Caco-2 (cell line): ENCODE results near the gene UBE2J1. TPM values are rescaled to one million over a fixed set of nuclear protein-coding genes. Genes with fewer than 3 reads are reported as not detected.

Experiments
- BruUV-seq: library from RNA; stranded (reverse); fragments of 400-500 nt; replicated peaks from 2 replicates; lab custom pipeline; 2021; lab: Mats Ljungman, UMichigan
- CTCF ChIA-PET: fragments of 300-600 bp; sonication (Branson Sonifier 250); formaldehyde crosslinking; loops from one replicate; lab custom pipeline; 2022; ENCODE audit warnings: antibody characterized with exemption; lab: Charles Lee
- POLR2A ChIA-PET: fragments of 300-600 bp; sonication (Branson Sonifier 250); formaldehyde crosslinking; loops from one replicate; lab custom pipeline; 2022; ENCODE audit warnings: antibody characterized with exemption; lab: Charles Lee
- DNase-seq, 2 experiments: peaks; one replicate each; pipeline versions ENCODE4 v3.0.0 to v3.0.0-alpha.2; 2020 to 2022
- H3K27me3 ChIP-seq: replicated peaks from 2 replicates; pipeline ENCODE4 v1.6.0; 2011; ENCODE audit warnings: low read length; ENCODE audit not compliant: control insufficient read depth, insufficient read depth
- H3K36me3 ChIP-seq: 2 replicates; pipeline ENCODE4 v1.5.1; 2011; ENCODE audit warnings: low read length; ENCODE audit not compliant: control insufficient read depth, insufficient read depth
- H3K4me1 ChIP-seq: fragments of 250-450 bp; sonication (Bioruptor Pico); 2 replicates; pipeline ENCODE4 v1.5.1; 2020; ENCODE audit warnings: mild to moderate bottlenecking
- H3K4me3 ChIP-seq: 2 replicates; pipeline ENCODE4 v1.5.1; 2011; ENCODE audit warnings: low read depth, mild to moderate bottlenecking, control low read depth, low read length
- H3K9me3 ChIP-seq: fragments of 250-450 bp; sonication (Bioruptor Pico); 2 replicates; pipeline ENCODE4 v1.5.1; 2020; ENCODE audit warnings: mild to moderate bottlenecking, moderate library complexity
- H3K27ac Mint-ChIP-seq: one replicate; pipeline ENCODE4 v1.8.0; 2022; ENCODE audit warnings: mixed read lengths; ENCODE audit not compliant: unreplicated experiment
- H3K27me3 Mint-ChIP-seq: one replicate; pipeline ENCODE4 v1.8.0; 2022; ENCODE audit warnings: mixed read lengths; ENCODE audit not compliant: insufficient read depth, unreplicated experiment
- H3K36me3 Mint-ChIP-seq: one replicate; pipeline ENCODE4 v1.8.0; 2022; ENCODE audit warnings: mild to moderate bottlenecking, mixed read lengths; ENCODE audit not compliant: insufficient read depth, unreplicated experiment
- H3K4me1 Mint-ChIP-seq: one replicate; pipeline ENCODE4 v1.8.0; 2022; ENCODE audit warnings: low read depth, mixed read lengths; ENCODE audit not compliant: unreplicated experiment
- H3K4me3 Mint-ChIP-seq: one replicate; pipeline ENCODE4 v1.8.0; 2022; ENCODE audit warnings: mild to moderate bottlenecking, moderate library complexity, mixed read lengths; ENCODE audit not compliant: unreplicated experiment
- H3K9me3 Mint-ChIP-seq: one replicate; pipeline ENCODE4 v1.8.0; 2022; ENCODE audit warnings: mixed read lengths; ENCODE audit not compliant: unreplicated experiment
- CTCF ChIP-seq, 2 experiments: fragments of 200-600 bp in 1 of 2; IDR thresholded peaks; 1 replicate in 1 of 2; 2 replicates in 1 of 2; pipeline versions ENCODE4 v1.5.1 to v1.8.0; 2011 to 2022; ENCODE audit warnings: antibody characterized with exemption in 1 of 2, control low read depth in 1 of 2, inconsistent platforms in 1 of 2, low read depth in 1 of 2, low read length in 1 of 2, mild to moderate bottlenecking in 1 of 2, moderate library complexity in 1 of 2; ENCODE audit not compliant: insufficient read depth in 1 of 2, severe bottlenecking in 1 of 2, unreplicated experiment in 1 of 2
- intact Hi-C: fragments of 100-400 bp; cut with micrococcal nuclease; formaldehyde crosslinking; loops from one replicate; pipeline ENCODE4 v1.10.0; 2022; ENCODE audit not compliant: unreplicated experiment
- total RNA-seq: library from RNA; stranded (reverse); gene quantifications from 2 replicates; pipeline ENCODE4 v1.2.3, GENCODE V29; 2022

The UBE2J1 gene
- total RNA-seq, 1 experiment from 2014 or later = 23.5 TPM

GRCh38 chr6:89317067-89317466 is 35.5 kb downstream of the UBE2J1 start:
- H3K36me3 ChIP-seq = no peaks in the 10 kb centered on the region
- H3K27me3 ChIP-seq = no peaks in the 10 kb centered on the region
- H3K4me3 Mint-ChIP-seq = no peak overlapping the region
- H3K4me3 ChIP-seq = no peak overlapping the region
- intact Hi-C loops = no loop called here
- ChIA-PET POLR2A (no interaction called here), CTCF (no interaction called here)
- no peak overlapping the region for H3K27ac Mint-ChIP-seq
- no peaks in the 10 kb centered on the region for H3K4me1 ChIP-seq
- no peaks in the 10 kb centered on the region for H3K27me3 Mint-ChIP-seq
- H3K9me3 Mint-ChIP-seq = peaks cover 21% of the 10 kb centered on the region
- peaks cover 6% of the 10 kb centered on the region for H3K36me3 Mint-ChIP-seq
- no peak for DNase-seq
- H3K4me1 Mint-ChIP-seq = peaks cover 11% of the 10 kb centered on the region
- TF ChIP-seq CTCF (IDR thresholded peaks at IDR 0.05; ENCODE audit: insufficient read depth in 1 of 2, low read depth in 1 of 2, low read length in 1 of 2, severe bottlenecking in 1 of 2, unreplicated experiment in 1 of 2) = no peak
- no TSS peak for BruUV-seq
- H3K9me3 ChIP-seq = no peaks in the 10 kb centered on the region

- intact Hi-C loops = no loop called here
- H3K27me3 Mint-ChIP-seq = no peaks in the 10 kb centered on the region
These were observed 37.2 kb downstream of the UBE2J1 start, which contains the start of gene GABRR2 for GRCh38 chr6:89315249-89315885. Gene GABRR2, minus strand, starts transcription at chr6:89315299. Its CDS starts 134 bp downstream, at chr6:89315165.

GRCh38 chr6:89314692-89315091 is 37.8 kb downstream of the UBE2J1 start:
- DNase-seq = no peak
- no TSS peak for BruUV-seq
- no peaks in the 10 kb centered on the region for H3K36me3 ChIP-seq
- no peak overlapping the region for H3K4me3 ChIP-seq
- H3K4me3 Mint-ChIP-seq = no peak overlapping the region
- H3K36me3 Mint-ChIP-seq = no peaks in the 10 kb centered on the region
- TF ChIP-seq CTCF (IDR thresholded peaks at IDR 0.05; ENCODE audit: insufficient read depth in 1 of 2, low read depth in 1 of 2, low read length in 1 of 2, severe bottlenecking in 1 of 2, unreplicated experiment in 1 of 2) = no peak
- no peak overlapping the region for H3K27ac Mint-ChIP-seq
- no peaks in the 10 kb centered on the region for H3K27me3 Mint-ChIP-seq
- CTCF ChIA-PET = no interaction called here
- H3K9me3 ChIP-seq = no peaks in the 10 kb centered on the region
- H3K9me3 Mint-ChIP-seq = peaks cover 11% of the 10 kb centered on the region
- intact Hi-C loops = loop anchor here (5.0 kb wide), 1 partner anchor 38 kb away; the partner anchor contains the start of gene UBE2J1
- peaks cover 4% of the 10 kb centered on the region for H3K4me1 ChIP-seq
- POLR2A ChIA-PET = no interaction called here
- H3K4me1 Mint-ChIP-seq = peaks cover 19% of the 10 kb centered on the region
- H3K27me3 ChIP-seq = no peaks in the 10 kb centered on the region

More at GRCh38 chr6:89315249-89315885, 37.2 kb downstream of the UBE2J1 start, which contains the start of gene GABRR2:
- Histone ChIP-seq H3K36me3 (no peaks in the 10 kb centered on the region), H3K4me1 (peaks cover 4% of the 10 kb centered on the region), H3K9me3 (no peaks in the 10 kb centered on the region), H3K4me3 (no peak within 1 kb of the TSS), H3K27me3 (no peaks in the 10 kb centered on the region)
- CTCF ChIA-PET = no interaction called here
- peaks cover 18% of the 10 kb centered on the region for H3K4me1 Mint-ChIP-seq
- no peak for DNase-seq
- H3K27ac Mint-ChIP-seq = no peak within 1 kb of the TSS
- H3K9me3 Mint-ChIP-seq = peaks cover 18% of the 10 kb centered on the region
- no peak for TF ChIP-seq CTCF (IDR thresholded peaks at IDR 0.05; ENCODE audit: insufficient read depth in 1 of 2, low read depth in 1 of 2, low read length in 1 of 2, severe bottlenecking in 1 of 2, unreplicated experiment in 1 of 2)
- POLR2A ChIA-PET = no interaction called here
- no TSS peak for BruUV-seq
- no peak within 1 kb of the TSS for H3K4me3 Mint-ChIP-seq
- peaks cover 6% of the 10 kb centered on the region for H3K36me3 Mint-ChIP-seq
